ENCODE results near the gene MRPS6.

DNA sequence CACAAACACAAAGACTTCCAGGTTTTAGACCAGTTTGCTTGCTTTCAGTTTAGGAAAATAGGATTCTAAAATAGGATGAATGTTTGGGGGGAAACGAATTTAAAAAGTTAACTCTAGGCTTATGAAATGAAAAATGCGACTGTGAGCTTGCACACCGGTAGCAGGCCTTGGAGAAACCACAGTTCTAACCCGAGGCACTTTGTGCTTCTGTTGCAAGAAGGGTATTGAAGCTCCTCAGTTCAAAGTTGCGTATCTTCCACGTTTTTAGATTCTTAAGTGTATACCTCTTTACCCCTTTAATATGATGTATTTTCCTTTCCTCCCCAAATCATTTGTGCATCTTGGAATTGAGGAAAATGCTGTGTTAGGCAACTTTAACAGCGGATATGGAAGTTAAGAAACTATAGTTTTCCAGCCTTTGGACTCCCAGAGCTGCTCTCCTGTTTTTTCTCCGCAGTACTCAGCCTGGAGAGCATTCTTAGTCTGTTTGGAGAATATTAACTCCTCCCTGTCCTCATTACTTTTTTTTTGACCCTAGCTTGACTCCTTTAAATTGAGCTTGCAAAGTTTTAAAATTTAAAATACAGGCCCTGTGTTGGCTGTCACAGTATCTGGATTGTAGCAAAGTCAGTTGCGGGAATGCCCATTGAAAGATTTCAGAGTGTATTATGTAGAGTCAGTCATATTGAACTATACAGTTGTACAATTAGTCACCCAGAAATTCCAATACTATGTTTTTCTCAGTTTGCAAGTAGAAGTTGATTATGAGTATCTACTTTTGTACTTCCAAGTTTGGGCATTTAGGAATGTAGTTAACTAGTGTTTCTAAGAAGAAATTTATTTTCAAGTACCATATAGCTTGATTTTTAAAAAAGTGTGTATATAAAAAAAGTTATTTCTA lies 2.6 kb downstream of the MRPS6 start:
- TF ChIP-seq CTCF (IDR thresholded peaks at IDR 0.05; ENCODE audit: insufficient read depth, low read length): no peak
- no peak for TF ChIP-seq GABPA (IDR thresholded peaks at IDR 0.05; ENCODE audit: low read depth)
- TF ChIP-seq POLR2AphosphoS5 (IDR thresholded peaks at IDR 0.05; ENCODE audit: low read depth): no peak
